ENCODE measurements around the gene SPTB.

DNA sequence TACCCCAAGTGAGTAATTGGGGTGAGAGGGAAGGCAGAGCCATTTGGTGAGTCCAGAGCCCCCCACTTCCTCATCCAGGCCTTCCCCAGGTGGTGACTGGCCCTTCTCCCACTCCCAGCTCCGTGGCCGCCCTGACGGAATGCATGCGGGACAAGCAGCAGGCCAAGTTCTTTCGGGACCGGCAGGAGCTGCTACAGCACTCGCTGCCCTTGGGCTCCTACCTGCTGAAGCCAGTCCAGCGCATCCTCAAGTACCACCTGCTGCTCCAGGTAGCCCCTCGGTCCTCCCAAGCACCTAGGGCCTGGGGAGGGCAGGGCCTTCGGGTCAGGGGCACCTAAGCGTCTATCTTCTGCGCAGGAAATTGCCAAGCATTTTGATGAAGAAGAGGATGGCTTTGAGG is 149.0 kb downstream of the SPTB start:
- TF ChIP-seq, protein P1, sequence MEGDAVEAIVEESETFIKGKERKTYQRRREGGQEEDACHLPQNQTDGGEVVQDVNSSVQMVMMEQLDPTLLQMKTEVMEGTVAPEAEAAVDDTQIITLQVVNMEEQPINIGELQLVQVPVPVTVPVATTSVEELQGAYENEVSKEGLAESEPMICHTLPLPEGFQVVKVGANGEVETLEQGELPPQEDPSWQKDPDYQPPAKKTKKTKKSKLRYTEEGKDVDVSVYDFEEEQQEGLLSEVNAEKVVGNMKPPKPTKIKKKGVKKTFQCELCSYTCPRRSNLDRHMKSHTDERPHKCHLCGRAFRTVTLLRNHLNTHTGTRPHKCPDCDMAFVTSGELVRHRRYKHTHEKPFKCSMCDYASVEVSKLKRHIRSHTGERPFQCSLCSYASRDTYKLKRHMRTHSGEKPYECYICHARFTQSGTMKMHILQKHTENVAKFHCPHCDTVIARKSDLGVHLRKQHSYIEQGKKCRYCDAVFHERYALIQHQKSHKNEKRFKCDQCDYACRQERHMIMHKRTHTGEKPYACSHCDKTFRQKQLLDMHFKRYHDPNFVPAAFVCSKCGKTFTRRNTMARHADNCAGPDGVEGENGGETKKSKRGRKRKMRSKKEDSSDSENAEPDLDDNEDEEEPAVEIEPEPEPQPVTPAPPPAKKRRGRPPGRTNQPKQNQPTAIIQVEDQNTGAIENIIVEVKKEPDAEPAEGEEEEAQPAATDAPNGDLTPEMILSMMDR (IDR thresholded peaks at IDR 0.05; ENCODE audit: low read depth, low read length, poor library complexity, severe bottlenecking), result no peak
- no peak for TF ChIP-seq EZH2phosphoT487 (IDR thresholded peaks at IDR 0.05; ENCODE audit: borderline replicate concordance, low read length)

All from DOHH2 (cell line).